HEK293T (cell line): ENCODE data around the gene MRPS12.
"Not testable (repeated sequence)": the region's sequence is repeated elsewhere in the genome, so short reads cannot be mapped to it uniquely, and the experiment has no call there.

ENCODE experiments used
- CTCF ChIA-PET: fragments of 350-600 bp; formaldehyde crosslinking; extraction: SDS; loops from one replicate; lab custom pipeline; 2021; ENCODE audit warnings: antibody characterized with exemption, inconsistent platforms; lab: Yijun Ruan, JAX
- POLR2A ChIA-PET: fragments of 350-600 bp; formaldehyde crosslinking; extraction: SDS; loops from one replicate; lab custom pipeline; 2020; ENCODE audit warnings: antibody characterized with exemption, inconsistent platforms; lab: Yijun Ruan, JAX
- DNase-seq: peaks from one replicate; pipeline ENCODE4 v3.0.0; 2012; ENCODE audit warnings: mixed read lengths; ENCODE audit errors: extremely low spot score
- ARNT ChIP-seq: fragments of 450-650 bp; IDR thresholded peaks from 2 replicates; pipeline ENCODE4 v1.6.1; 2017; ENCODE audit warnings: mild to moderate bottlenecking
- BHLHE40 ChIP-seq: fragments of 450-650 bp; IDR thresholded peaks from 2 replicates; pipeline ENCODE4 v1.6.1; 2016; ENCODE audit warnings: mild to moderate bottlenecking, moderate library complexity, borderline replicate concordance
- CTBP1 ChIP-seq: fragments of 450-650 bp; IDR thresholded peaks from 2 replicates; pipeline ENCODE4 v1.6.1; 2016; ENCODE audit warnings: borderline replicate concordance
- ELF4 ChIP-seq: fragments of 450-650 bp; IDR thresholded peaks from 2 replicates; pipeline ENCODE4 v1.6.1; 2017; ENCODE audit warnings: antibody characterized with exemption
- FOXA1 ChIP-seq: fragments of 450-650 bp; IDR thresholded peaks from 2 replicates; pipeline ENCODE4 v1.6.1; 2016; ENCODE audit warnings: mild to moderate bottlenecking
- FOXK2 ChIP-seq: fragments of 450-650 bp; IDR thresholded peaks from 2 replicates; pipeline ENCODE4 v1.6.1; 2016; ENCODE audit warnings: mild to moderate bottlenecking
- FOXM1 ChIP-seq: fragments of 450-650 bp; IDR thresholded peaks from 2 replicates; pipeline ENCODE4 v1.6.1; 2017; ENCODE audit warnings: mild to moderate bottlenecking, borderline replicate concordance
- HDGF ChIP-seq: fragments of 450-650 bp; IDR thresholded peaks from 2 replicates; pipeline ENCODE4 v1.6.1; 2017; ENCODE audit warnings: antibody characterized with exemption, borderline replicate concordance
- L3MBTL2 ChIP-seq: fragments of 450-650 bp; conservative IDR thresholded peaks from 2 replicates; pipeline ENCODE4 v1.6.1; 2016; ENCODE audit warnings: mild to moderate bottlenecking
- LEF1 ChIP-seq: fragments of 450-650 bp; IDR thresholded peaks from 2 replicates; pipeline ENCODE4 v1.6.1; 2017; ENCODE audit warnings: mild to moderate bottlenecking, borderline replicate concordance
- NFRKB ChIP-seq: fragments of 450-650 bp; IDR thresholded peaks from 2 replicates; pipeline ENCODE4 v1.6.1; 2016; ENCODE audit warnings: mild to moderate bottlenecking, moderate library complexity
- PKNOX1 ChIP-seq: fragments of 450-650 bp; IDR thresholded peaks from 2 replicates; pipeline ENCODE4 v1.6.1; 2016
- SP1 ChIP-seq: fragments of 450-650 bp; IDR thresholded peaks from 2 replicates; pipeline ENCODE4 v1.6.1; 2017
- SUZ12 ChIP-seq: fragments of 450-650 bp; IDR thresholded peaks from 2 replicates; pipeline ENCODE4 v1.6.1; 2016; ENCODE audit warnings: mild to moderate bottlenecking
- TARDBP ChIP-seq: fragments of 450-650 bp; IDR thresholded peaks from 2 replicates; pipeline ENCODE4 v1.6.1; 2016
- ZNF384 ChIP-seq: fragments of 450-650 bp; IDR thresholded peaks from 2 replicates; pipeline ENCODE4 v1.6.1; 2016

The MRPS12 gene

DNA sequence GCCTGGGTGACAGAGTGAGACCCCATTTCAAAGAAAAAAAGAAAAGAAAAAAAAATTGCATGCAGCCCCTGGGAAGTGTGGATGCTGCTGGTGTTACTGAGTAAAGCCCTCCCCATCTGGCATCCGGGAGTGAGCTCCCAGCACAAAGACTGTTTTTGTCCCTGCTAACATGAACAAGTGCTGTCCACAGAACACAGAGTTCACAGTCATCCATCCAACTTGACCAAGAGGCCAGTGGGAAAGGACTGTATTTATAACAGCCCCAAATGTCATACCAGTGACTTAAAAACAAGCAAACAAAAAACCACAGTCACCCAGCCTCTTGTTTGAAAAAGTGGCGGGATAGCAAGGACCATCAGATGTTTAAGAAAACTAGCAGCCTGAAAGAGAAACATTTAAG is 34.0 kb downstream of the MRPS12 start:
- POLR2A ChIA-PET, result no interaction called here
- no peak for TF ChIP-seq ARNT
- CTCF ChIA-PET, result interaction anchor here (0.6 kb wide), 2 partner anchors 12 to 90 kb away, joined by 3 to 6 read pairs; no protein-coding TSS in a partner anchor
- no peak for DNase-seq

- DNase-seq, POLR2A ChIA-PET: not testable (repeated sequence)
- CTCF ChIA-PET, result interaction anchor here (0.9 kb wide), 1 partner anchor 10 kb away, joined by 3 read pairs; no protein-coding TSS in a partner anchor
These were observed 35.4 kb downstream of the MRPS12 start for GRCh38 chr19:38966149-38966548.

DNA sequence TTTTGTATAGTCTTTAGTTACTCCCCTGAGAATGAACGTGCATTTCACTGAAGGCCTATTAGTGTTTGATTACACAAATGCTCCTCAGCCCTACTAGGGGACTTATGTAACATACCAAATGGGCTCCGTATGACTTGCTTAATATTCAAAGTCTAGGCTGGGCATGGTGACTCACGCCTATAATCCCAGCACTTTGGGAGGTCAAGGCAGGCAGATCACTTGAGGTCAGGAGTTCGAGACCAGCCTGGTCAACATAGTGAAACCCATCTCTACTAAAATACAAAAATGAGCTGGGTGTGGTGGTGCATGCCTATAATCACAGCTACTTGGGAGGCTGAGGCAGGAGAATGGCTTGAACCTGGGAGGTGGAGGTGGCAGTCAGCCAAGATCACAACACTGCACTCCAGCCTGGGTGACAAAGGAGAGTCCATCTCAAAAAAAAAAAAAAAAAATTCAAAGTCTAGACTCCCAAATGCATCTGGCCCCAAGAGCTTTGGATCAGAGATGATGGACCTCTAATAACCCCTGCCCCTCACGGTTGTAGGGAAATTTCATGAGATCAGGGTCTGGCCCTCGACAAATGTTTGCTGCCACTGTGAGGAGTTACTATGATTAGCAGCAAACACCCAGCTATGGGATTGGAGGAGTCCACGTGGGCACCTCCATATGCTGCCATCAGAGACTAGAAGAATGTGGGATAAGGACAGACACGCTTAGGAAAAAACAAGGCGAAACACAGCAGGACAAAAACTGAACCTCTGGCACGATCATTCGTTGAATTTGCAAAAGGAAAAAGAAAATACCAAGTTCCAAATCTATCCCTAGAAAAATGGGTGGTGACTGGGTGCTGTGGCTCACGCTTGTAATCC is 40.2 kb downstream of the MRPS12 start:
- no peak for DNase-seq
- ChIA-PET POLR2A (no interaction called here), CTCF (no interaction called here)
- TF ChIP-seq CTBP1 (no peak), SP1 (no peak), FOXM1 (no peak), SUZ12 (no peak), PKNOX1 (no peak), TARDBP (no peak), HDGF (no peak), FOXK2 (no peak)

GRCh38 chr19:38971672-38972071 is 40.9 kb downstream of the MRPS12 start:
- DNase-seq, result no peak
- ChIA-PET CTCF (interaction anchor here (1.4 kb wide), 1 partner anchor 9 kb away, joined by 6 read pairs; no protein-coding TSS in a partner anchor), POLR2A (no interaction called here)
- TF ChIP-seq TARDBP (no peak), FOXK2 (no peak), SUZ12 (no peak), ZNF384 (no peak), BHLHE40 (no peak), CTBP1 (no peak), HDGF (no peak), NFRKB (no peak), LEF1 (no peak), ELF4 (no peak), FOXA1 (no peak), PKNOX1 (no peak)

GRCh38 chr19:38974624-38975213 is 44.0 kb downstream of the MRPS12 start:
- DNase-seq, result no peak
- ChIA-PET CTCF (interaction anchor here (0.5 kb wide), 1 partner anchor 144 kb away, joined by 3 read pairs; no protein-coding TSS in a partner anchor), POLR2A (interaction anchor here (0.9 to 2.6 kb wide), 9 partner anchors 14 to 99 kb away, joined by 3 to 8 read pairs (median 3); partner anchors contain the start of gene FBXO27)
- no peak for TF ChIP-seq CTBP1
- TF ChIP-seq SUZ12, result no peak
- TF ChIP-seq SP1, result no peak
- no peak for TF ChIP-seq ELF4
- TF ChIP-seq PKNOX1, result no peak
- TF ChIP-seq ZNF384, result no peak
- no peak for TF ChIP-seq FOXA1
- TF ChIP-seq L3MBTL2, result no peak
- no peak for TF ChIP-seq NFRKB
- no peak for TF ChIP-seq FOXM1
- no peak for TF ChIP-seq TARDBP
- no peak for TF ChIP-seq LEF1
- TF ChIP-seq HDGF, result no peak
- TF ChIP-seq FOXK2, result no peak
- TF ChIP-seq ARNT, result no peak
- TF ChIP-seq BHLHE40, result no peak

DNA sequence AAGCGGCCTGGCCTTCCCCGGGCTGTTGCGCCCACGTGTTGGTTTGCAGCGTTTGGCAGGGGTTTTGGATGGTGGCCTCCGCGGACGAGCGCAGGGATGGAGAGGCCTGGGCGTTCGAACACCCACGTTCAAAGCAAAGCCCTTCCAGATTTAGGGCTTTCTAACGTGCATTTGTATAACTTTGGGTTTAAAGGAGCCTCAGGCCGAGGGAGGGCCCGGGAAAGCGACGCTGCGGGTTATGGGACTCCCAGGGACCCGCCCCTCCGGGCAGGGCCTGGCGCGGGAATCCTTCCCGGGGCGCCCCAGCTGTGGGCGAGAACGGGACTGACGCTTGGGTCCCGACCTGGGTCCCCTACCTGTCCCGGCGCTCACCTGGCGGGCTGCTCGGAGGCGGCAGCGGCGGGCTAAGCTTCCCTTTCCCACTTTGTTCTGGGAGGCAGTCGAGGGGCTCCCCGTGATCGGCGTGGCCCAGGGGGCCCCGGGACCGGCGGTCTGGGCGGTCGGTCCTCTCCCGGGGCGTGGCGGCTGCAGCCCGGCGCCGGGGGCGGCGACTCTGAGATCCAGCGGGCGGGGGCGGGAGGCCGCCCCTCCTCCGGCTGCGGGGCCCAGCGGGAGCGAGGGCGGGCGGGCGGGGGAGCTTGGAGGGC is 44.6 kb downstream of the MRPS12 start, which contains the start of gene FBXO17:
Gene FBXO17 (minus strand): TSS at position 529 of the 647 bp plus-strand sequence. CDS start 25,423 bp downstream, outside the sequence.
- peak; percentile 70 for DNase-seq
- ChIA-PET CTCF (interaction anchor here (0.5 to 1.0 kb wide), 3 partner anchors 13 to 144 kb away, joined by 3 read pairs; no protein-coding TSS in a partner anchor), POLR2A (interaction anchor here (0.9 to 2.6 kb wide), 13 partner anchors 13 to 98 kb away, joined by 3 to 8 read pairs (median 3); partner anchors contain the start of gene FBXO27)
- TF ChIP-seq L3MBTL2 (peak; percentile 92), ARNT (no peak)
